ENCODE measurements around the gene KPNA5. TPM values are rescaled to one million over a fixed set of nuclear protein-coding genes. Genes with fewer than 3 reads are reported as not detected.
A peak's percentile ranks its signal among the peaks of the same experiment; 100 is the strongest.
"Not testable (repeated sequence)": the region's sequence is repeated elsewhere in the genome, so short reads cannot be mapped to it uniquely, and the experiment has no call there.

KPNA5 gene
- total RNA-seq, 1 donor from 2014 or later: 14.5 TPM

DNA sequence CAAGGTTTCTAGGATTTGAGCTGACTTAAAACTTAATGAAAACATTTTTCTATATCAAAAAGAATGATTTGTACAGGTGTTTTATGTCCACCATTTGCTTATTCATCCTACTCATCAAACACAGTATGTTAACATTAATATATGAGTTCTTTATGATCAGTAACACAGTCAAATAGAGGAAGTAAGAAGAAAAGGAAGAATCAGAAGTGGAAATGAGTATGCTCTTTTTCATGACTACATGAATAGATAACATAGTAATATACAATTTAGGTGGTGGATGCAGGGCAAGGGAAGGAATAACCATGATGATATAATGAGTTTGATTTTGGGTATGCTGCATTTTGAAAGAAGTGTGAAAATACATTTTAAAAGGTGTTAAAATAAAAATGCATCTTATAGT, 16.5 kb downstream of the KPNA5 start:
- no peak for DNase-seq (ENCODE audit: low read depth in 2 of 2)

DNA sequence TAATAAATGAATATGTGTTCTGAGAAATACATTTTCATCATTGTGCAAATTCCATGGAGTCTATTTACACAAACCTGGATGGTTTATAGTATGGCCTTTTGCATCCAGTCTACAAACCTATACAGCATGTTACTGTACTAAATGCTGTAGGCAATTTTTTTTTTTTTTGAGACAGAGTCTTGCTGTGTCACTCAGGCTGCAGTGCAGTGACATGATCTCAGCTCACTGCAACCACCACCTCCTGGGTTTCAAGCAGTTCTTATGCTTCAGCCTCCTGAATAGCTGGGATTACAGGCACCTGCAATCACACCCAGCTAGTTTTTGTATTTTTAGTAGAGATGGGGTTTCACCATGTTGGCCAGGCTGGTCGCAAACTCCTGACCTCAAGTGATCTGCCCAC, 22.9 kb downstream of the KPNA5 start:
- not testable (repeated sequence) for DNase-seq (ENCODE audit: low read depth in 2 of 2)

DNA sequence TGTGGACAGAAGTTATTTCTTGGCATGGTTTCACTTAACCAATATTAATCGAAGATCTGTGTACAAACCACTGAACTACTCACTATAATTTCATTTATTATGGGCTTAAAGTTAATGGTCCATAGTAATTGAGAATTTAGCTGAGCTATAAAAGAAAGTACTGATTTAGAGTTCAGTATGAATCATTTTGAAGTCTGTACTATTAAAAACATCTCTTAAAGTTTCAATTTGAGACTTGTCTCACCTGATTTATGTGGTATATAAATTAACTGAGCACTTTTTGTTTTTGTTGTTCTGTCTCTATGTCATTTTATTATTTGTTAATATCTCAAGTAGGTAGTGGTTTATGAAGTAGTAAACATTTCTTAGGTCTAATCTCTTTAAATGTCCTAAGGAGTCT, 24.9 kb downstream of the KPNA5 start:
- no peak for DNase-seq (ENCODE audit: low read depth in 2 of 2)

DNA sequence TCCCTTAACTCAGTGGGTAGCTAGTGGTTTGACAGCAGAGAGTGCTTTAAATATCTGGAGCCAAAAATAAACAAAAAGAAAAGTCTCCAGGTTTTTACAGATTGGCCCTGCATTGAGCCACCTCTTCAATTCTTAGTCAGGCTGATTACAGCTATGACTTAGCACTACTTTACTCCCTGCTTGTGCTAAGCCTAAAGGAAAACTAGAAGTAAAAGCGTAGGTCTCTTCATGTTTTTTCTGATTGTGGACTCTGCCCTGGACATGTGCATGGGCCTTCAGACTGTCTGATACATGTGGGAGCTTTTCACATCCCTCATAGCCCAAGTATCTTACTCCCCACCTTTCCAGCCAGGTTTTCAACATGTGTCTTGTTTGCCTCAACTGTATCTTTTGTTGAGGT, 33.3 kb downstream of the KPNA5 start:
- DNase-seq (ENCODE audit: low read depth in 2 of 2): no peak

DNA sequence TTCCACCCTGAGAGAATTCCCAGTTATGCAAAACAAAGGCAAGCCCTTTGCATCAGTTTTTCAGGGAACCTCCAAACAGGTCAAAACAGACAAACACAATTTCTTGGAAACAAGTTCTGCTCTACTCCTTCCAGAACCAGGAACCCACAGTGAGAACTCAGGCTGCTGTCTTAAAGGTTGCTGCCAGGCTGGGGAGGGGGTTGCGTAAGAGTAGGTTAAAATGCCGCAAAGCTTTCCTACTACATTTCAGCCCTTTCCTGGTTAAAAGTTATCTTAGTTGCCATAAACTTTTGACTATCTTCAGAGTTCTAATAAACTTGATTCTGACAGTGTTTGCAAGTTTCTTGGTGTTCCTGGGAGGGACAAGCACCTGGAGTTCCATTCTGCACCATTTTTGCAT, 33.8 kb downstream of the KPNA5 start:
- DNase-seq (ENCODE audit: low read depth in 2 of 2): no peak

DNA sequence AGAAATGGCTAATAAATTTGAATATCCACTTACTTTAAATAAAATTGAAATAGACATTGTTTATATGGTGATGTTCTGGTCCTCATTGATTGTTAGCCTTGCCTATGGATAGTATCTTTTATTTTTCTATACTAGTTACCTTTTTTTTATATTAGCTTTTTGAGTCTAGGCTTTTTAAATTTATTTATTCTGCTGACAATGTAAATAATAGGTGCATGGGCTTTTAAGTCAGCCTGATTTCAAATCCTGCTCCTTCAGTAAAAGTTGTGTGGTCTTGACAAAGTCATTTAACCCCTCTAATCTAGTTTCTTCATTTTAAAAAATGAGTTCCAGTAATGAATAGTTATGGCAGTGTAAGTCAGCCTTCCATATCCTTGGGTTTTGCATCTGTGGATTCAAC, 45.9 kb downstream of the KPNA5 start:
- no peak for DNase-seq (ENCODE audit: low read depth in 2 of 2)

DNA sequence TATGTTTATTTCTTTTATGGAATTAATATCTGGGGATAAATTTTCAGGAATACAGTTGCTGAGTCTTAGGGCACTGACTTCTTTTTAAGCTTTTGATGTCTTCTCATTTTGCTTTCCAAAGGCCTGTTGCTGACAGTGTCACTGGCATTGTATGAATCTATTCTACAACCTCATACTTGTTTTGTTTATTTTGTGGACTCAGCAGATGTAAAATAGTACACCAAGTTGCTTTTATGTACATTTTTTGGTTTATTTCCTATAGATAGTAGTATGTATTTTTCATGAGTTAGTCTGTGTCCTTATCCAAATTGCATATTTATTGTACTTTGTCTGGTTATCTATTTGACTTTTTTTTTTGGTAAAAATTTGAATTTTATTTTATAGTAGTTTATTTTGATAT, 49.5 kb downstream of the KPNA5 start:
- DNase-seq (ENCODE audit: low read depth in 2 of 2): no peak

- no peak for DNase-seq (ENCODE audit: low read depth in 2 of 2)
These were observed 56.0 kb downstream of the KPNA5 start for GRCh38 chr6:116737004-116737403.

DNA sequence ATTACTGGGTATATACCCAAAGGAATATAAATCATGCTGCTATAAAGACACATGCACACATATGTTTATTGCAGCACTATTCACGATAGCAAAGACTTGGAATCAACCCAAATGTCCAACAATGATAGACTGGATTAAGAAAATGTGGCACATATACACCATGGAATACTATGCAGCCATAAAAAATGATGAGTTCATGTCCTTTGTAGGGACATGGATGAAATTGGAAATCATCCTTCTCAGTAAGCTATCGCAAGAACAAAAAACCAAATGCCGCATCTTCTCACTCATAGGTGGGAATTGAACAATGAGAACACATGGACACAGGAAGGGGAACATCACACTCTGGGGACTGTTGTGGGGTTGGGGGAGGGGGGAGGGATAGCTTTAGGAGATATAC, 59.5 kb downstream of the KPNA5 start:
- DNase-seq (ENCODE audit: low read depth in 2 of 2): not testable (repeated sequence)

DNA sequence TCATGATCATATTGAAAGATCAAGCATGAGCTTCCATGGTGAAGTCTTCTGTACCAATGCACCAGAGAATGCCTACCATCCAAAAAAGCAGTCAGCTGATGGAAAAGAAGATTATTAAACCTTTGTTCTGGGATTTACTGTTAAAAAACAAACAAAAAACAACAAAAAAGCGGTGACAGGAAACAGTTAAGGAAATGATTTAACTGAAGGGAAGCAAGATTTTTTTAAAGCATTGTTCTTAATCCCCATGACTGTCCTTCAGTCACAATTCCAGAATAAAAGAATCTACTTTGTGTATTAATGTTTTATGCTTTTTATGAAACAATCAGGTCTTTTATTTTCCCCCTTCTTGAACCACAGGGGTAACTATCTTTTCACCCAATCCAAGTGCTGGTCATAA, 60.6 kb downstream of the KPNA5 start:
- peak; percentile 68 to 77 for DNase-seq (ENCODE audit: low read depth in 2 of 2)

- no peak for DNase-seq (ENCODE audit: low read depth in 2 of 2)
These were observed 64.2 kb downstream of the KPNA5 start for GRCh38 chr6:116745176-116745575.

DNA sequence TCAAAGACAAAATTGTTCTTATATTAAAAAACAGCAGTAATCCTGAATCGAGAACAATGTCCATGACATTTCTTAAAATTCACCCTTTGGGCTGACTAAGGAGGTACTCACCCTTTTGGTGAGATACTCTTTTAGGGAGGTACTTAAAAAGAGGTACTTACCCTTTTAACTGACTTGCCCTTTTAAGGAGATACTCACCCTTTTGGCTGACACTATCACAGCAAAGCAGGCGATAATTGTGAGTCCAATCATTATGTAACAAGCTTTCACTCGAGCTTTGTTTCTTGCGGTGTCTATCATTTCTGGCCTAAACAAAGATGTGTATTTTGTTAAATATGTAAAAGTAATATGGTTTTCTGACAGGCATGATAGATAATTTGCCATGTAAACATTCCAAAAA, 80.8 kb downstream of the KPNA5 start:
- DNase-seq (ENCODE audit: low read depth in 2 of 2): no peak

DNA sequence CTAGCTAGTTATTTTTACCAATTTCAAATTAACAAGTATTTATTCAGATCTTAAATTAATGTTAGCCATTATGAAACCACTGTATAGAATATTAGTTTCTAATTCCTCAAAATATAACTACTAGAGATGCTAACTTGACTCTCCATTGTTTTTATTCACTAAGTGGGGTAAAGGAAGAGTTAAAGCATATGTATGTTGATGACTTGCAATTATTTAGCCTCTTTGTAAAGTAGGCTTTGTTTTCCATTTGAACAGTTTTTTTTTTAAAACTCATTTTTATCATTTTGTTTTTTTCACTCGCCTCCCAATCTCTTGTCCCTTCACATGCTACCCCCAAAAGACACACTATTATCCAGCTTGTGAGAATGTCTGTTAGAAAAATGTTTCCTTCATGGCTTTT, 81.2 kb downstream of the KPNA5 start:
- DNase-seq (ENCODE audit: low read depth in 2 of 2): no peak

GRCh38 chr6:116763048-116763447, 82.0 kb downstream of the KPNA5 start:
- no peak for DNase-seq (ENCODE audit: low read depth in 2 of 2)

DNA sequence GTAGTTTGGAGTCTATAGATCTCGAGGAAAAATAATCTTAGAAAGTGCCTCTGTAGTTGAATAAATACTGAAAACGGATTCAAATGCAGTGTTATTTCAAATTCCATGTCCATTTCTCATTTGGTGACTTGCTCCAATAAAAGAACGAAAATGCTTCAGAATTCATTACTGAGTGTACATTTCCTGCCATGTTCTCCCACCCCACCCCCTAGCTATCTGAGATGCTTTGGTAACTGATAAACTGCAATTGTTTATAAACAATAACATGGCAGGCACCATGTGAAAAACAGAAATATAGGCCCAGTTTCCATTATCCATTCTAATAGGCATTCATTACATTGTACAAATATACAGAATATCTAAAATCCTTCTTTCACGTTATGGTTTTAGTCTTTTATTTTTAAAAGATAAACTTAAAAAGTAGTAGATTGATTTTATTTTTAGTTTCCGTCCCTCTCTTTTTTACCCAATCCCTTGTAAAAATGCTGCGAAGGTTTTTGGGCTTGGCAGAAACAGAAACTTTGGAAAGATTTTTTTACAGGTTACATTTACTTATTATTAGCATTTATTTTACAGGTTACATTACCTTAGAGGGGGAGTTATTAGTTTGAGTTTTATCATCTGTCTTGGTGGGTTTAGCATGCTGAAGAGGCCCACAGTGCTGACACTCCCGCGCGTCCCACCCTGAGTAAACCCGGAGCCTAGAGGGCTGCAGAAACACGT, 83.1 kb downstream of the KPNA5 start:
- DNase-seq (ENCODE audit: low read depth in 2 of 2): no peak

- peak in 1 of 2 donors; percentile 25 for DNase-seq (ENCODE audit: low read depth in 2 of 2)
These were observed 83.6 kb downstream of the KPNA5 start for GRCh38 chr6:116764629-116764960.

GRCh38 chr6:116764961-116765841, 84.2 kb downstream of the KPNA5 start, which contains the start of gene FAM162B:
FAM162B (minus strand) TSS chr6:116765719; CDS start chr6:116765576, 143 bp downstream.
- DNase-seq (ENCODE audit: low read depth in 2 of 2): peak; percentile 16 to 52

- DNase-seq (ENCODE audit: low read depth in 2 of 2): no peak
These were observed 85.6 kb downstream of the KPNA5 start for GRCh38 chr6:116766506-116767176.

GRCh38 chr6:116767715-116768114, 86.7 kb downstream of the KPNA5 start:
- no peak for DNase-seq (ENCODE audit: low read depth in 2 of 2)

DNA sequence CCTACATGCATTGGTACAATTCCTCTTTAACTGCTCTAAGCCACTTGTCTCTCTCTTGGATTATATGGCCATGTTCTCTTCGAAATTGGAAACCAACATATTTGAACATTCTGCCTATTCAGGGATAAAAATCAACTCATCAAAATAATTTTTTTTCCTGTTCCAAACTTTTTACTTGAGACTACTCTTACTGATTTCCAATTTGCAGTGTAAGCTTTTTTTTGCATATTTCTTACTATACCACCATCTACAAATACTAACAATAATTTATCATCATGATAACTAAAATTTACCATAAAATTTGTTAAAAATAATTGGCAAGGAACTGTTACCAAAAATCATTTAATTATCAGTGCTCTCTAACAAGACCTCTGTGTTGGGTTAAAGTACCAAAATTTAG, 91.4 kb downstream of the KPNA5 start:
- DNase-seq (ENCODE audit: low read depth in 2 of 2): no peak

- DNase-seq (ENCODE audit: low read depth in 2 of 2): no peak
These were observed 92.9 kb downstream of the KPNA5 start for GRCh38 chr6:116773886-116774285.

GRCh38 chr6:116779573-116780164, 98.7 kb downstream of the KPNA5 start:
- DNase-seq (ENCODE audit: low read depth in 2 of 2): peak; percentile 41 to 54

All from lung microvascular endothelial cell (primary cell).